Measurements from ENCODE around the gene SLC30A5. TPM values are rescaled to one million over a fixed set of nuclear protein-coding genes. Genes with fewer than 3 reads are reported as not detected.

SLC30A5 gene
- total and polyA plus RNA-seq, 9 of the 15 experiments (the other 6 are each of a cell fraction or from before 2014, with no cell fraction given), result 22.9 to 86.8 (median 62.5) TPM

GRCh38 chr5:69079556-69079955 lies 14.3 kb upstream of the SLC30A5 start:
- Histone ChIP-seq H3K9ac (ENCODE audit: insufficient read depth in 1 of 2, low read depth in 2 of 2, low read length in 2 of 2) (no peak overlapping the region), H3K9me1 (ENCODE audit: control insufficient read depth, insufficient read depth, low read length) (no peaks in the 10 kb centered on the region), H4K20me1 (replicated peaks; ENCODE audit: control insufficient read depth, insufficient read depth, low read length) (no peaks in the 10 kb centered on the region), H3K79me2 (ENCODE audit: control insufficient read depth, insufficient read depth, low read length) (no peaks in the 10 kb centered on the region), H3K27me3 (ENCODE audit: control insufficient read depth in 2 of 2, insufficient read depth in 2 of 2, low read length in 2 of 2) (no peaks in the 10 kb centered on the region), H3K36me3 (ENCODE audit: control insufficient read depth, insufficient read depth, low read length) (no peaks in the 10 kb centered on the region), H3K4me2 (ENCODE audit: insufficient read depth, low read length) (no peak overlapping the region), H3K27ac (ENCODE audit: extremely low read depth, low read depth, low read length) (no peak overlapping the region), H3K9me3 (replicated peaks; ENCODE audit: control insufficient read depth, insufficient read depth, low read depth, low read length) (no peaks in the 10 kb centered on the region), H3K4me1 (replicated peaks in 1 of 2; ENCODE audit: control insufficient read depth in 2 of 2, insufficient read depth in 2 of 2, low read length in 2 of 2) (peaks cover 10 to 19% of the 10 kb centered on the region in 2 experiments; a peak in 4 of 5 replicates), H3K4me3 (no peak overlapping the region), H2AFZ (ENCODE audit: low read depth, low read length) (peak overlapping the region; percentile 34; the same call in 1 of the 2 replicates)
- WGBS (ENCODE audit: insufficient coverage, low coverage, missing lambda C conversion rate), result 93% methylated on average over 5 of the region's 6 CpGs
- TF ChIP-seq ARID4B (CRISPR knock-in tag; IDR thresholded peaks at IDR 0.05) (no peak), YBX1 (IDR thresholded peaks at IDR 0.05) (no peak)
- ChIA-PET POLR2A (no interaction called here), CTCF (ENCODE audit: low intra/inter-chr PET ratio) (no interaction called here)
- BruUV-seq (replicated peaks), result no TSS peak
- ATAC-seq (no peak), FAIRE-seq (no peak), DNase-seq (ENCODE audit: extremely low read depth in 1 of 4, low spot score in 3 of 4) (no peak)
- intact Hi-C loops (cut with micrococcal nuclease) (no loop called here), in situ Hi-C loops (cut with MboI) (no loop called here)
